Ishikawa (cell line): ENCODE measurements around the gene WDFY2.

Experiments used
- CEBPB ChIP-seq: IDR thresholded peaks from 2 replicates; pipeline ENCODE4 v1.6.1; 2012
- CREB1 ChIP-seq: IDR thresholded peaks from 2 replicates; pipeline ENCODE4 v1.6.1; 2012; ENCODE audit warnings: low read depth
- EP300 ChIP-seq: IDR thresholded peaks from 2 replicates; pipeline ENCODE4 v1.6.1; 2012; ENCODE audit warnings: borderline replicate concordance
- FOXM1 ChIP-seq: IDR thresholded peaks from 2 replicates; pipeline ENCODE4 v1.6.1; 2012; ENCODE audit warnings: low read depth, borderline replicate concordance
- NFIC ChIP-seq: IDR thresholded peaks from 2 replicates; pipeline ENCODE4 v1.6.1; 2012
- RAD21 ChIP-seq: IDR thresholded peaks from 2 replicates; pipeline ENCODE4 v1.6.1; 2012; ENCODE audit warnings: low read depth
- TAF1 ChIP-seq: IDR thresholded peaks from 2 replicates; pipeline ENCODE4 v1.6.1; 2012; ENCODE audit warnings: low read depth, mild to moderate bottlenecking
- ZBTB7A ChIP-seq: IDR thresholded peaks from 2 replicates; pipeline ENCODE4 v1.6.1; 2012; ENCODE audit warnings: low read depth
- TF ChIP-seq, protein P1 (sequence below): IDR thresholded peaks from 2 replicates; pipeline ENCODE4 v1.6.1; 2012; ENCODE audit warnings: low read depth, mild to moderate bottlenecking
- TF ChIP-seq, protein P2 (sequence below): IDR thresholded peaks from 2 replicates; pipeline ENCODE4 v1.6.1; 2012
- TF ChIP-seq, protein P3 (sequence below): IDR thresholded peaks from 2 replicates; pipeline ENCODE4 v1.6.1; 2012

DNA sequence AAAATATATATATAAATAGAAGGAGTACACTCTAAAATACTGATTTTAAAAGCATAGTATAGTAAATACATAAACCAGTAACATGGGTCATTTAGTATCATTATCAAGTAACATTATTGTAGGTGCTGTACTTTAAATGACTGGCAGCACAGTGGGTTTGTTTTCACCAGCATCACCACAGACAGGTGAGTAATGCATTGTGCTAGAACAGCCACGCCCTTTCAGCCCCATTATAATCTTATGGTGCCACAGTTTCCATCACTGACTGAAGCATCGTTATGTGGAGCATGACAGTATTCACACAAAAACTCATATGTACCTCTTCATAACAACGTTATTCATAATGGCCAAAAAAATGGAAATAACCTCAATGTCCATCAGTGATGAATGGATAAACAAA is 131.4 kb downstream of the WDFY2 start:
- no peak for TF ChIP-seq EP300
- TF ChIP-seq RAD21: no peak
- TF ChIP-seq TAF1: no peak
- TF ChIP-seq, protein P1, sequence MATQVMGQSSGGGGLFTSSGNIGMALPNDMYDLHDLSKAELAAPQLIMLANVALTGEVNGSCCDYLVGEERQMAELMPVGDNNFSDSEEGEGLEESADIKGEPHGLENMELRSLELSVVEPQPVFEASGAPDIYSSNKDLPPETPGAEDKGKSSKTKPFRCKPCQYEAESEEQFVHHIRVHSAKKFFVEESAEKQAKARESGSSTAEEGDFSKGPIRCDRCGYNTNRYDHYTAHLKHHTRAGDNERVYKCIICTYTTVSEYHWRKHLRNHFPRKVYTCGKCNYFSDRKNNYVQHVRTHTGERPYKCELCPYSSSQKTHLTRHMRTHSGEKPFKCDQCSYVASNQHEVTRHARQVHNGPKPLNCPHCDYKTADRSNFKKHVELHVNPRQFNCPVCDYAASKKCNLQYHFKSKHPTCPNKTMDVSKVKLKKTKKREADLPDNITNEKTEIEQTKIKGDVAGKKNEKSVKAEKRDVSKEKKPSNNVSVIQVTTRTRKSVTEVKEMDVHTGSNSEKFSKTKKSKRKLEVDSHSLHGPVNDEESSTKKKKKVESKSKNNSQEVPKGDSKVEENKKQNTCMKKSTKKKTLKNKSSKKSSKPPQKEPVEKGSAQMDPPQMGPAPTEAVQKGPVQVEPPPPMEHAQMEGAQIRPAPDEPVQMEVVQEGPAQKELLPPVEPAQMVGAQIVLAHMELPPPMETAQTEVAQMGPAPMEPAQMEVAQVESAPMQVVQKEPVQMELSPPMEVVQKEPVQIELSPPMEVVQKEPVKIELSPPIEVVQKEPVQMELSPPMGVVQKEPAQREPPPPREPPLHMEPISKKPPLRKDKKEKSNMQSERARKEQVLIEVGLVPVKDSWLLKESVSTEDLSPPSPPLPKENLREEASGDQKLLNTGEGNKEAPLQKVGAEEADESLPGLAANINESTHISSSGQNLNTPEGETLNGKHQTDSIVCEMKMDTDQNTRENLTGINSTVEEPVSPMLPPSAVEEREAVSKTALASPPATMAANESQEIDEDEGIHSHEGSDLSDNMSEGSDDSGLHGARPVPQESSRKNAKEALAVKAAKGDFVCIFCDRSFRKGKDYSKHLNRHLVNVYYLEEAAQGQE: no peak
- no peak for TF ChIP-seq CEBPB
- TF ChIP-seq, protein P2, sequence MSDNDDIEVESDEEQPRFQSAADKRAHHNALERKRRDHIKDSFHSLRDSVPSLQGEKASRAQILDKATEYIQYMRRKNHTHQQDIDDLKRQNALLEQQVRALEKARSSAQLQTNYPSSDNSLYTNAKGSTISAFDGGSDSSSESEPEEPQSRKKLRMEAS: no peak
- TF ChIP-seq, protein P3, sequence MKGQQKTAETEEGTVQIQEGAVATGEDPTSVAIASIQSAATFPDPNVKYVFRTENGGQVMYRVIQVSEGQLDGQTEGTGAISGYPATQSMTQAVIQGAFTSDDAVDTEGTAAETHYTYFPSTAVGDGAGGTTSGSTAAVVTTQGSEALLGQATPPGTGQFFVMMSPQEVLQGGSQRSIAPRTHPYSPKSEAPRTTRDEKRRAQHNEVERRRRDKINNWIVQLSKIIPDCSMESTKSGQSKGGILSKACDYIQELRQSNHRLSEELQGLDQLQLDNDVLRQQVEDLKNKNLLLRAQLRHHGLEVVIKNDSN: no peak
- TF ChIP-seq ZBTB7A: no peak
- no peak for TF ChIP-seq FOXM1
- TF ChIP-seq NFIC: no peak
- no peak for TF ChIP-seq CREB1
